ENCODE data around the gene TPTE. TPM values are rescaled to one million over a fixed set of nuclear protein-coding genes. Genes with fewer than 3 reads are reported as not detected.
"Not testable (repeated sequence)": the region's sequence is repeated elsewhere in the genome, so short reads cannot be mapped to it uniquely, and the experiment has no call there.

The TPTE gene
- total RNA-seq, 4 donors from 2014 or later, result not detected

GRCh38 chr21:10639123-10639522, 117.7 kb downstream of the TPTE start:
- Histone ChIP-seq H3K27ac (no peak overlapping the region), H3K9me3 (peaks cover 0 to 85% (median 37%) of the 10 kb centered on the region in 3 donors), H3K4me1 (no peaks in the 10 kb centered on the region), H3K36me3 (no peaks in the 10 kb centered on the region), H3K27me3 (no peaks in the 10 kb centered on the region), H3K4me3 (no peak overlapping the region)
- WGBS, 2 donors, result 44 to 50% methylated on average over 4 of the region's 4 CpGs
- no peak for DNase-seq
- no peak for TF ChIP-seq CTCF (IDR thresholded peaks at IDR 0.05)
- no peak for TF ChIP-seq POLR2A (IDR thresholded peaks at IDR 0.05)
- intact Hi-C loops (cut with DNase I), result no loop called here

- H3K9me3 ChIP-seq, result peaks cover 0 to 82% (median 41%) of the 10 kb centered on the region in 3 donors
- intact Hi-C loops (cut with DNase I); H3K27ac ChIP-seq; H3K36me3 ChIP-seq; H3K4me1 ChIP-seq; H3K4me3 ChIP-seq; DNase-seq; H3K27me3 ChIP-seq: not testable (repeated sequence)
These were observed 118.4 kb downstream of the TPTE start for GRCh38 chr21:10639746-10640145.

GRCh38 chr21:10640446-10640845, 119.1 kb downstream of the TPTE start:
- no peak for TF ChIP-seq CTCF (IDR thresholded peaks at IDR 0.05)
- no peak for TF ChIP-seq POLR2A (IDR thresholded peaks at IDR 0.05)
- Histone ChIP-seq H3K4me3 (no peak overlapping the region), H3K4me1 (no peaks in the 10 kb centered on the region), H3K36me3 (no peaks in the 10 kb centered on the region), H3K9me3 (peaks cover 0 to 75% (median 41%) of the 10 kb centered on the region in 3 donors), H3K27me3 (no peaks in the 10 kb centered on the region), H3K27ac (no peak overlapping the region)
- intact Hi-C loops (cut with DNase I), result no loop called here
- 36 to 37% methylated on average over 4 of the region's 4 CpGs for WGBS, 2 donors
- DNase-seq, result no peak

- TF ChIP-seq CTCF (IDR thresholded peaks at IDR 0.05), result no peak
- TF ChIP-seq POLR2A (IDR thresholded peaks at IDR 0.05), result no peak
- Histone ChIP-seq H3K27me3 (no peaks in the 10 kb centered on the region), H3K36me3 (no peaks in the 10 kb centered on the region), H3K27ac (no peak overlapping the region), H3K9me3 (peaks cover 0 to 74% (median 36%) of the 10 kb centered on the region in 3 donors), H3K4me1 (no peaks in the 10 kb centered on the region), H3K4me3 (no peak overlapping the region)
- no peak for DNase-seq
- intact Hi-C loops (cut with DNase I), result no loop called here
- 39 to 47% methylated on average over 1 of the region's 1 CpG for WGBS, 2 donors
These were observed 119.7 kb downstream of the TPTE start for GRCh38 chr21:10641107-10641506.

- H3K27ac ChIP-seq; H3K27me3 ChIP-seq; DNase-seq; H3K36me3 ChIP-seq; intact Hi-C loops (cut with DNase I); H3K4me3 ChIP-seq; H3K4me1 ChIP-seq: not testable (repeated sequence)
- WGBS, 2 donors, result 33 to 43% methylated on average over 5 of the region's 5 CpGs
- peaks cover 0 to 65% (median 23%) of the 10 kb centered on the region in 3 donors for H3K9me3 ChIP-seq
These were observed 124.3 kb downstream of the TPTE start for GRCh38 chr21:10645667-10646066.

- WGBS, 2 donors, result 55 to 63% methylated on average over 4 of the region's 4 CpGs
- intact Hi-C loops (cut with DNase I); H3K4me3 ChIP-seq; H3K27ac ChIP-seq; DNase-seq; H3K4me1 ChIP-seq; H3K36me3 ChIP-seq; H3K27me3 ChIP-seq: not testable (repeated sequence)
- H3K9me3 ChIP-seq, result peaks cover 0 to 36% (median 15%) of the 10 kb centered on the region in 3 donors
These were observed 128.2 kb downstream of the TPTE start for GRCh38 chr21:10649350-10650149.

GRCh38 chr21:10650297-10650696, 128.9 kb downstream of the TPTE start:
- H3K4me1 ChIP-seq; H3K27me3 ChIP-seq; H3K36me3 ChIP-seq; H3K4me3 ChIP-seq; intact Hi-C loops (cut with DNase I); DNase-seq; H3K27ac ChIP-seq: not testable (repeated sequence)
- peaks cover 0 to 36% (median 14%) of the 10 kb centered on the region in 3 donors for H3K9me3 ChIP-seq
- 13 to 20% methylated on average over 2 of the region's 2 CpGs for WGBS, 2 donors

Small RNA genes lying within 50 kb of the gene (small RNA-seq; reads per million reads assigned to genes)
- gene CYCSP41, result 0 reads per million in 4 donors

Measured in esophagus squamous epithelium (tissue), 5 donors.